K562 (cell line): Measurements from ENCODE around the gene SCAMP2. TPM values are rescaled to one million over a fixed set of nuclear protein-coding genes. Genes with fewer than 3 reads are reported as not detected.

Experiments used
- ATAC-seq: fragments of 200-7000 bp; cut with Tn5 transposase; 3 replicates; pipeline ENCODE4 v1.9.1; 2020; ENCODE audit warnings: moderate library complexity
- BruUV-seq: library from RNA; stranded (reverse); fragments of 400-500 nt; replicated peaks from 2 replicates; lab custom pipeline; 2021; lab: Mats Ljungman, UMichigan
- CTCF ChIA-PET: fragments of 300-600 bp; formaldehyde crosslinking; extraction: SDS; loops from one replicate; lab custom pipeline; 2021; ENCODE audit warnings: low intra/inter-chr PET ratio; lab: Yijun Ruan, JAX
- POLR2A ChIA-PET: fragments of 300-600, 350-650 bp; sonication (Branson Sonifier 250); formaldehyde crosslinking; extraction: SDS; loops from one replicate; lab custom pipeline; 2021; ENCODE audit warnings: antibody characterized with exemption, inconsistent platforms; lab: Yijun Ruan, JAX
- DNase-seq, 4 experiments: peaks; one replicate each; pipeline versions ENCODE4 v3.0.0 to v3.0.0-alpha.2; 2011 to 2018; ENCODE audit warnings: low spot score in 3 of 4, mixed read lengths in 3 of 4; ENCODE audit errors: extremely low read depth in 1 of 4
- FAIRE-seq: peaks from 2 replicates; lab custom pipeline; 2011; peaks lifted over from hg19 to GRCh38; lab: Jason Lieb, UNC
- H2AFZ ChIP-seq: 2 replicates; pipeline ENCODE4 v1.6.0; 2011; ENCODE audit warnings: low read depth, low read length, control low read depth, inconsistent platforms
- H3K27ac ChIP-seq: fragments of 200-600 bp; 3 replicates; pipeline ENCODE4 v1.8.0; 2011; ENCODE audit warnings: low read depth, mild to moderate bottlenecking, control low read depth, inconsistent platforms, low read length, moderate library complexity, mixed read lengths; ENCODE audit errors: extremely low read depth
- H3K27me3 ChIP-seq, 2 experiments: fragments of 300-600 bp in 1 of 2; 2 replicates in 1 of 2; 3 replicates in 1 of 2; pipeline versions ENCODE4 v1.6.0 to v1.8.0; 2011; ENCODE audit warnings: inconsistent platforms in 2 of 2, low read length in 2 of 2, mild to moderate bottlenecking in 1 of 2, mixed read lengths in 1 of 2, moderate library complexity in 1 of 2; ENCODE audit not compliant: control insufficient read depth in 2 of 2, insufficient read depth in 2 of 2
- H3K36me3 ChIP-seq: fragments of 300-600 bp; 3 replicates; pipeline ENCODE4 v1.8.0; 2011; ENCODE audit warnings: mild to moderate bottlenecking, low read length, inconsistent platforms; ENCODE audit not compliant: control insufficient read depth, insufficient read depth
- H3K4me1 ChIP-seq, 2 experiments: fragments of 200-600 bp in 1 of 2; replicated peaks in 1 of 2; 2 replicates in 1 of 2; 3 replicates in 1 of 2; pipeline versions ENCODE4 v1.5.1 to v1.8.0; 2011; ENCODE audit warnings: inconsistent platforms in 2 of 2, low read length in 2 of 2, mild to moderate bottlenecking in 1 of 2, mixed read lengths in 1 of 2, moderate library complexity in 1 of 2; ENCODE audit not compliant: control insufficient read depth in 2 of 2, insufficient read depth in 2 of 2
- H3K4me2 ChIP-seq: 2 replicates; pipeline ENCODE4 v1.6.1; 2011; ENCODE audit warnings: low read length, control low read depth, inconsistent platforms, mixed read lengths; ENCODE audit not compliant: insufficient read depth
- H3K4me3 ChIP-seq: fragments of 200-600 bp; sonication (generic), shearing (Covaris generic); 2 replicates; pipeline ENCODE4 v1.5.1; 2016; ENCODE audit warnings: control low read depth, inconsistent platforms
- H3K79me2 ChIP-seq: fragments of 200-600 bp; 3 replicates; pipeline ENCODE4 v1.8.0; 2011; ENCODE audit warnings: low read length, inconsistent platforms; ENCODE audit not compliant: control insufficient read depth, insufficient read depth
- H3K9ac ChIP-seq, 2 experiments: 2 replicates each; pipeline versions ENCODE4 v1.6.0 to v1.6.1; 2011; ENCODE audit warnings: low read depth in 2 of 2, low read length in 2 of 2, control low read depth in 1 of 2, inconsistent platforms in 1 of 2, mild to moderate bottlenecking in 1 of 2, mixed read lengths in 1 of 2; ENCODE audit not compliant: insufficient read depth in 1 of 2
- H3K9me1 ChIP-seq: one replicate; pipeline ENCODE4 v1.6.0; 2011; ENCODE audit warnings: inconsistent platforms, mild to moderate bottlenecking, low read length, moderate library complexity; ENCODE audit not compliant: control insufficient read depth, insufficient read depth
- H3K9me3 ChIP-seq: replicated peaks from 2 replicates; pipeline ENCODE4 v1.5.1; 2011; ENCODE audit warnings: low read depth, low read length, inconsistent platforms; ENCODE audit not compliant: control insufficient read depth, insufficient read depth
- H4K20me1 ChIP-seq: replicated peaks from 2 replicates; pipeline ENCODE4 v1.6.1; 2011; ENCODE audit warnings: low read length, inconsistent platforms, mixed read lengths; ENCODE audit not compliant: control insufficient read depth, insufficient read depth
- NFIC ChIP-seq: fragments of 450-650 bp; IDR thresholded peaks from 2 replicates; pipeline ENCODE4 v1.6.1; 2017; ENCODE audit warnings: mild to moderate bottlenecking, inconsistent platforms
- SMAD3 ChIP-seq: fragments of 450-650 bp; formaldehyde crosslinking; conservative IDR thresholded peaks from 2 replicates; pipeline ENCODE4 v1.4.0; 2020; ENCODE audit warnings: mild to moderate bottlenecking
- TEAD4 ChIP-seq, 2 experiments: sonication (generic) in 1 of 2; formaldehyde crosslinking in 1 of 2; IDR thresholded peaks; 2 replicates each; pipeline versions ENCODE4 v1.6.1 to v1.8.0; 2012 to 2022; ENCODE audit warnings: borderline replicate concordance in 1 of 2, inconsistent platforms in 1 of 2, low read length in 1 of 2, mild to moderate bottlenecking in 1 of 2, missing genetic modification reagents in 1 of 2
- ZBTB40 ChIP-seq, 2 experiments: fragments of 450-650 bp in 1 of 2; sonication (generic) in 1 of 2; formaldehyde crosslinking in 1 of 2; IDR thresholded peaks; 2 replicates each; pipeline versions ENCODE4 v1.7.1 to v1.9.0; 2016 to 2022; ENCODE audit warnings: inconsistent platforms in 1 of 2, mild to moderate bottlenecking in 1 of 2, missing genetic modification reagents in 1 of 2
- ZNF766 ChIP-seq: fragments of 200-800 bp; sonication (Bioruptor generic); conservative IDR thresholded peaks from 2 replicates; pipeline ENCODE4 v1.6.1; 2016; ENCODE audit warnings: missing genetic modification characterization, missing compliant biosample characterization
- WGBS: fragments of 100-300 bp; shearing (Covaris generic); methylation state at CpG from one replicate; pipeline ENCODE4 v1.1.6; 2016; ENCODE audit warnings: low coverage, mixed read lengths; ENCODE audit not compliant: insufficient coverage; ENCODE audit errors: missing lambda C conversion rate; 5-methylcytosine and 5-hydroxymethylcytosine counted together
- in situ Hi-C: fragments of 300-500 bp; cut with MboI; formaldehyde crosslinking; loops from 4 replicates; pipeline ENCODE4 v1.15.0; 2018; ENCODE audit warnings: inconsistent platforms, mixed read lengths
- intact Hi-C: fragments of 100-400 bp; cut with micrococcal nuclease; formaldehyde crosslinking; loops from 2 replicates; pipeline ENCODE4 v1.14.2; 2022
- polyA plus RNA-seq, 8 experiments: library from polyadenylated mRNA; depleted of rRNA in 4 of 8; stranded (reverse) in 5 of 8; unstranded in 3 of 8; fragments of >200 nt; fragmentation: Nextera tagmentation in 2 of 8; fragmentation: Illumina TruSeq in 1 of 8; extraction: Ambion mirVana in 2 of 8; extraction: Trizol in 1 of 8; gene quantifications; 2 replicates each; pipeline versions ENCODE4 v1.2.1 to v1.2.3, GENCODE V29; 2011 to 2014; ENCODE audit warnings: inconsistent platforms in 1 of 8, missing spikeins in 1 of 8
- total RNA-seq, 7 experiments: library from RNA; depleted of rRNA in 6 of 7; stranded (reverse); fragments of >200 nt in 6 of 7; fragmentation: Illumina TruSeq in 2 of 7; extraction: Trizol in 2 of 7; gene quantifications; 2 replicates each; pipeline versions ENCODE4 v1.2.1 to v1.2.3, GENCODE V29; 2011 to 2021; ENCODE audit warnings: low replicate concordance in 1 of 7
- TF ChIP-seq, protein P1 (sequence below): fragments of 450-650 bp; conservative IDR thresholded peaks from 2 replicates; pipeline ENCODE4 v1.6.1; 2016; ENCODE audit warnings: missing genetic modification characterization, low read depth, mild to moderate bottlenecking, missing compliant biosample characterization, moderate library complexity
- TF ChIP-seq, protein P2 (sequence below): fragments of 450-650 bp; formaldehyde crosslinking; IDR thresholded peaks from 2 replicates; pipeline ENCODE4 v1.4.0; 2020; ENCODE audit warnings: mild to moderate bottlenecking, mixed read lengths

The SCAMP2 gene
- total and polyA plus RNA-seq, 9 of the 15 experiments (the other 6 are each of a cell fraction or from before 2014, with no cell fraction given), result 5.9 to 61.1 (median 20.1) TPM

GRCh38 chr15:74906450-74907162 is 33.4 kb upstream of the SCAMP2 start, which contains the start of gene FAM219B:
TSS of gene FAM219B (minus strand) at chr15:74906851. CDS start at chr15:74906800, 51 bp downstream.
- Histone ChIP-seq H3K9me1 (no peaks in the 10 kb centered on the region), H3K4me2 (peak within 1 kb of the TSS; percentile 94), H3K4me1 (peaks cover 11 to 14% of the 10 kb centered on the region in 2 experiments; a peak in 4 of 5 replicates), H3K27me3 (no peaks in the 10 kb centered on the region), H3K79me2 (peaks cover 23% of the 10 kb centered on the region), H3K9ac (peak within 1 kb of the TSS; percentile 87 to 92), H4K20me1 (no peaks in the 10 kb centered on the region), H3K27ac (peak within 1 kb of the TSS; percentile 89), H2AFZ (peak within 1 kb of the TSS; percentile 98), H3K4me3 (peak within 1 kb of the TSS; percentile 95), H3K36me3 (peaks cover 37% of the 10 kb centered on the region), H3K9me3 (no peaks in the 10 kb centered on the region)
- ATAC-seq (peak; percentile 97), DNase-seq (peak; percentile 94 to 96 (median 95)), FAIRE-seq (peak; percentile 66)
- 1% methylated on average over 65 of the region's 74 CpGs for WGBS
- in situ Hi-C loops (no loop called here), intact Hi-C loops (loop anchor here (2.0 to 5.0 kb wide), 2 partner anchors 44 to 81 kb away; no protein-coding TSS in a partner anchor)
- CTCF ChIA-PET, result no interaction called here
- no TSS peak for BruUV-seq
- POLR2A ChIA-PET, result interaction anchor here (0.7 to 3.8 kb wide), 24 partner anchors 8 to 719 kb away, joined by 3 to 29 read pairs (median 4); partner anchors contain the start of genes COX5A, MPI, SNUPN and ULK3
- 0 out of 2 replicates have a peak, but pooled peaks have one; percentile 13 for TF ChIP-seq NFIC
- no peak; the same call in 1 of the 2 replicates for TF ChIP-seq ZBTB40 (IDR thresholded peaks at IDR 0.05)
- TF ChIP-seq ZBTB40 (CRISPR knock-in tag; IDR thresholded peaks at IDR 0.05), result no peak
- TF ChIP-seq, protein P1, sequence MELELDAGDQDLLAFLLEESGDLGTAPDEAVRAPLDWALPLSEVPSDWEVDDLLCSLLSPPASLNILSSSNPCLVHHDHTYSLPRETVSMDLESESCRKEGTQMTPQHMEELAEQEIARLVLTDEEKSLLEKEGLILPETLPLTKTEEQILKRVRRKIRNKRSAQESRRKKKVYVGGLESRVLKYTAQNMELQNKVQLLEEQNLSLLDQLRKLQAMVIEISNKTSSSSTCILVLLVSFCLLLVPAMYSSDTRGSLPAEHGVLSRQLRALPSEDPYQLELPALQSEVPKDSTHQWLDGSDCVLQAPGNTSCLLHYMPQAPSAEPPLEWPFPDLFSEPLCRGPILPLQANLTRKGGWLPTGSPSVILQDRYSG (tag), result no peak
- TF ChIP-seq TEAD4 (IDR thresholded peaks at IDR 0.05; ENCODE audit: low read length), result no peak
- no peak for TF ChIP-seq TEAD4 (CRISPR knock-in tag; IDR thresholded peaks at IDR 0.05; ENCODE audit: borderline replicate concordance)
- TF ChIP-seq ZNF766 (CRISPR knock-in tag), result peak; percentile 70; the same call in 1 of the 2 replicates
- TF ChIP-seq SMAD3 (CRISPR knock-in tag), result no peak
- TF ChIP-seq, protein P2, sequence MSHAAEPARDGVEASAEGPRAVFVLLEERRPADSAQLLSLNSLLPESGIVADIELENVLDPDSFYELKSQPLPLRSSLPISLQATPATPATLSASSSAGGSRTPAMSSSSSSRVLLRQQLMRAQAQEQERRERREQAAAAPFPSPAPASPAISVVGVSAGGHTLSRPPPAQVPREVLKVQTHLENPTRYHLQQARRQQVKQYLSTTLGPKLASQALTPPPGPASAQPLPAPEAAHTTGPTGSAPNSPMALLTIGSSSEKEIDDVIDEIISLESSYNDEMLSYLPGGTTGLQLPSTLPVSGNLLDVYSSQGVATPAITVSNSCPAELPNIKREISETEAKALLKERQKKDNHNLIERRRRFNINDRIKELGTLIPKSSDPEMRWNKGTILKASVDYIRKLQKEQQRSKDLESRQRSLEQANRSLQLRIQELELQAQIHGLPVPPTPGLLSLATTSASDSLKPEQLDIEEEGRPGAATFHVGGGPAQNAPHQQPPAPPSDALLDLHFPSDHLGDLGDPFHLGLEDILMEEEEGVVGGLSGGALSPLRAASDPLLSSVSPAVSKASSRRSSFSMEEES (CRISPR knock-in tag), result no peak
